Activated naive CD8-positive, alpha-beta T cell treated with anti-CD3 and anti-CD28 coated beads, Interleukin-2, amount 50 U/mL, for 24 hours (primary cell): Measurements from ENCODE around the gene UACA.
"Not testable (repeated sequence)": the region's sequence is repeated elsewhere in the genome, so short reads cannot be mapped to it uniquely, and the experiment has no call there.

ENCODE experiments used
- ATAC-seq: fragments of 150-1000 bp; cut with Tn5 transposase; one replicate; pipeline ENCODE4 v1.10.0; 2021
- DNase-seq: peaks from one replicate; pipeline ENCODE4 v3.0.0; 2021
- H3K27ac Mint-ChIP-seq: one replicate; pipeline ENCODE4 v1.8.0; 2021; ENCODE audit warnings: mild to moderate bottlenecking, mixed read lengths
- H3K27me3 Mint-ChIP-seq: one replicate; pipeline ENCODE4 v1.8.0; 2021; ENCODE audit warnings: mixed read lengths
- H3K36me3 Mint-ChIP-seq: one replicate; pipeline ENCODE4 v1.8.0; 2021; ENCODE audit warnings: low read depth, mixed read lengths
- H3K4me1 Mint-ChIP-seq: one replicate; pipeline ENCODE4 v1.8.0; 2021; ENCODE audit warnings: mixed read lengths
- H3K4me3 Mint-ChIP-seq: one replicate; pipeline ENCODE4 v1.8.0; 2021; ENCODE audit warnings: mild to moderate bottlenecking, moderate library complexity, mixed read lengths
- H3K9me3 Mint-ChIP-seq: one replicate; pipeline ENCODE4 v1.8.0; 2021; ENCODE audit warnings: mixed read lengths

UACA gene

DNA sequence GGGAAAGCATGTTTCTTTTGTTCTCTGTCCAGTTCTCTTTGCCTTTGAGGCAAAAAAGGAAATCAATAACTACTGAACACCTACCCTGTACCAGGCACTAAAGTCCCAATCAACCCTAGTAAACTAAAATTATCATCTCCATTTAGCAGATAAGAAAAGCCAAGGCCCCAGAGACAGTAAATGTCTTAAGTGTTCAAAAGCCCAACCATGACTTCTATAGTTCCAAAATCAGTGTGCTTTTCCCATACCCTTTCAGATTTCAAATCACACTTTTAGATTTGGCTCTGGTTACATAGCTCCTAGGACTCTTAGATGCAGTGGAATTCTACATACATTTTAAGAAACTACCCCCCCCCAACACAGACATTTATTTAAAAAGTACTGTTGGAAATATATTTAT lies 63.5 kb downstream of the UACA start:
- H3K9me3 Mint-ChIP-seq: no peaks in the 10 kb centered on the region
- no peaks in the 10 kb centered on the region for H3K36me3 Mint-ChIP-seq
- peaks cover 7% of the 10 kb centered on the region for H3K27me3 Mint-ChIP-seq
- H3K4me1 Mint-ChIP-seq: no peaks in the 10 kb centered on the region
- ATAC-seq: no peak
- no peak overlapping the region for H3K27ac Mint-ChIP-seq
- no peak for DNase-seq
- no peak overlapping the region for H3K4me3 Mint-ChIP-seq

DNA sequence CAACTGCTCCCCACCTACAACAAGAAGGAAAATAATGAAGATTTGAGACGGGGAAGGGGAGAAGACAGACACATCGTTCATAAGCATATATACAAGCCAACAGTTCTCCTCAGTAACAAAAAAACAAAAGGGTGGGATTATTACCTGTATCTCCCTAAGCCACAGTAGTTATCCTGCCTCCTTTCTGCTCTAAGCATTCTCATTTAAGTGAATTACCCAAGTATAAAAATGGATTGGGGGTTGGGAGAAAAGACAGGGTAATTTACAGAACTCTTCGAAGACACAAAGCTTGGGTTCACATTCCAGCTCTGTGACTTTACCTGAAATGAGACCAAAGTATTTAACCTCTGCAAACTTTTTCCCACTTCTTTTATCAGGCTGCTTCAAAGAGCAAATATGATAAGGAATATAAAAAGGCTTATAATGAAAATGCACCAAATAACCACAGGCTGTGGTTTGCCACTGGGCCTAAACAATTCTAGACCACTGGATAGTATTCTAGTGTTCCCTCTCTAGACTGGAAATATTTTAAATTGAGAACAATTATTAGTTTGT lies 64.4 kb downstream of the UACA start:
- no peak overlapping the region for H3K27ac Mint-ChIP-seq

DNA sequence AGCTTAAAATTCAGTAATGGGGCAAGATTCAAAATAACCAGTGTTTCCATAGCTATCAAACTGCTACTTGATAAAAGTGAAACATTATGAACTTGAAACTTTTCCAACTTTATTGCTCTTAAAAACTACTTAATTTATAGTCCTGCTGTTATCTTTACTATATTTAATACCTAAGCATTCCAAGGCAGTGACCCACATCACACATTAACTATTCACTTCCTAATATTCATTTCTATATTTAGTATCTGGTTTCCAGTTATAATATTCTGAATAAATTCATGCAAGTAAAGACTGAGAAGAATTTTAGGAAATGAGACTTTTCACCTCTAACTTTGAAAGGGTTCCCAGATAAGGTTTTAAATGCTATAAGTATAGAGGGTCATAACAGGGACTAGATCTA lies 64.9 kb downstream of the UACA start:
- ATAC-seq (no peak), DNase-seq (no peak)
- no peak overlapping the region for H3K27ac Mint-ChIP-seq
- no peak overlapping the region for H3K4me3 Mint-ChIP-seq
- no peaks in the 10 kb centered on the region for H3K36me3 Mint-ChIP-seq
- H3K4me1 Mint-ChIP-seq: no peaks in the 10 kb centered on the region
- no peaks in the 10 kb centered on the region for H3K9me3 Mint-ChIP-seq
- H3K27me3 Mint-ChIP-seq: peaks cover 5% of the 10 kb centered on the region

More for the DNA sequence above, 64.4 kb downstream of the UACA start:
- Mint-ChIP-seq H3K4me1 (no peaks in the 10 kb centered on the region), H3K36me3 (no peaks in the 10 kb centered on the region), H3K4me3 (no peak overlapping the region), H3K9me3 (no peaks in the 10 kb centered on the region), H3K27me3 (peaks cover 7% of the 10 kb centered on the region)
- ATAC-seq: no peak
- DNase-seq: no peak

DNA sequence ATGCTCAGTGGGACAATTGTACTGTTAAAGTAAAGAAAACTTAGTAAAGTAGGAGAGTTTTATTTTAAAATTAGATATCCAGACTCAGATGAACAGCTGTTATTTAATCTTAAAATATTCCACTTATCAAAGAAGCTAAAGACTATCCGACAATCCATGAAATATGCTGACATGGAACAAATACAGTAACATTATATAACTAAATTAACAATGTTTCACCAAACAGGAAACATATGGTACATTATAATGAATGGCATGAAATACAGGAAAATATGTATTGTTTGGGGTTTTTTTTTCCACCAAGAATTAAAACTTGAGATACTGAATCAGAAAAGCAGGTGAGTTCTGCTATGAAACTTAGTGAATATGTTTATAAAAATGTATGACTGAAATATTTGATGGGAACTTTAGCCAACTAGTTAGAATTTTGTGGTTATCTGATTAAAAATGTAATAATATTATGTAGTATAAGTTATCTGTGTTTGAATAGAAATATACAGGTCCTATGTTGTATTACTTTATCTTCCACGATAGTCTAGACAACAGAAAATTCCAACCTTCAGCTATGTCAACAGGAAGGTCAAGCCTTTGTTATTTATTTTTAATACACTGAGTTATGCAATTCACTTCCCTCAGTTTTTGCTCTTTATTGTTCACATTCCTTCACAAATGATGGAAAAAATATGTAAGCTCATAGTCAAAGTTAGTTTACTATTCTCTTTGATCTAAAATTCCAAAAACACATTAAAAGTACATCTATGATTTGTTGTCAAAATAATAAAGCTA lies 72.7 kb downstream of the UACA start:
- no peaks in the 10 kb centered on the region for H3K27me3 Mint-ChIP-seq
- no peak for ATAC-seq
- H3K27ac Mint-ChIP-seq: no peak overlapping the region
- H3K36me3 Mint-ChIP-seq: no peaks in the 10 kb centered on the region
- no peaks in the 10 kb centered on the region for H3K9me3 Mint-ChIP-seq
- no peak overlapping the region for H3K4me3 Mint-ChIP-seq
- H3K4me1 Mint-ChIP-seq: no peaks in the 10 kb centered on the region
- DNase-seq: no peak

DNA sequence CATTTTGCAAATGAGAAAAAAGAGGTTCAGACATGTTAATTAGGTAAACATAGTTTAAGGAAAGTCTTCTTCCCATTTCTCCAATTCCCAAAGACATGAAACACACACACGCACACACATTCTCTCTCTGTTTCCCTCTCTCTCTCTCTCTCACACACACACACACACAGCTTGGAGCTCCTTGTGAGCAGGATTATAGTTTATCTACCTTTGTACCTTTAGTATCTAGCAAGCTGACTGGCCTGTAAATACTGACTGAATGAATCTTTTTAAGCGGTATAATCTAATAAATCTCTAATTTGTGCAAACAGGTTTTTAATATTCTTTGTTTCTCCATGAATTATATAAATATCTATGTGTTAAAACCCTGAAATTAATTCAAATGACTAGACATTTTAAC lies 73.3 kb downstream of the UACA start:
- no peak overlapping the region for H3K27ac Mint-ChIP-seq
- ATAC-seq: no peak
- no peak for DNase-seq
- H3K4me1 Mint-ChIP-seq: no peaks in the 10 kb centered on the region
- H3K36me3 Mint-ChIP-seq: no peaks in the 10 kb centered on the region
- H3K9me3 Mint-ChIP-seq: no peaks in the 10 kb centered on the region
- no peaks in the 10 kb centered on the region for H3K27me3 Mint-ChIP-seq
- H3K4me3 Mint-ChIP-seq: no peak overlapping the region

DNA sequence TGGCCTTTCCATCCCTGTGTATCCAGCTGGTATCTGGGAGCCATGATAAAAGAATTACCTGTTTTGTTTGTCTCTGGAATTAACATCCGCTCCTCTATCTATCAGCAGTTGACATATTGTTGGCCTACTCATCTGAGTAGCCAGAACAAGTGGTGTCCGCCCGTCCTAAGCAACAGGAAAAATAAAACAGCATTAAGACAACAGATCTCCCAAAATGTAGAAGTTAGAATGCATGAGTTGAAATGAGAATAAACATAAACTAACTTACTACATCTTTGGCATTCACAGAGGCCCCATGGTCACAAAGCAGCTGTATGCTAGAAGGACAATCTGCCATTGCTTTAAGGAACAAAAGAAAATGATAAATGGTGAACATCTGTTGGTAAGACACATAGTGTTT lies 75.9 kb downstream of the UACA start:
- DNase-seq (no peak), ATAC-seq (no peak)
- Mint-ChIP-seq H3K27me3 (peaks cover 3% of the 10 kb centered on the region), H3K4me3 (no peak overlapping the region), H3K9me3 (no peaks in the 10 kb centered on the region), H3K4me1 (no peaks in the 10 kb centered on the region), H3K36me3 (no peaks in the 10 kb centered on the region), H3K27ac (no peak overlapping the region)

DNA sequence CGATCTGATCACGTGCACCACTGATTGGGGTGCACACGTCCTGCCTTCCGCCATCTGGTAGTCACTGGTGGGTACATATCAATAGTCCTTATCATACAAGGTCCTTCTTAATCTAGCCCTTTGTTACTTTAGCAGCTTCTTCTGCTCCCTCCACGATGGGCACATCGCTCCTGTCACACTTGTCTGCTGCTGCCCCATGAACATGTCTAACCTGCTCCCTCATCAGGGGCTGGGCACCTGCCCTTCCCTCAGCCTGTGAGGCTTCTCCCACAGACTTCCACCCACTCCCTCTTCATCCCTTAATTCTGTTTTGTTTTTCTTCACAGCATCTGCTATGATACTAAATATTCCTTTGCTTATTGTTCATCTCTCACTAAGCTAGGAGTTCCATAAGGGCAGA lies 82.5 kb downstream of the UACA start:
- Mint-ChIP-seq H3K4me1 (peaks cover 3% of the 10 kb centered on the region), H3K9me3 (no peaks in the 10 kb centered on the region), H3K4me3 (no peak overlapping the region), H3K27ac (no peak overlapping the region), H3K36me3 (no peaks in the 10 kb centered on the region), H3K27me3 (peaks cover 13% of the 10 kb centered on the region)
- DNase-seq (no peak), ATAC-seq (no peak)

DNA sequence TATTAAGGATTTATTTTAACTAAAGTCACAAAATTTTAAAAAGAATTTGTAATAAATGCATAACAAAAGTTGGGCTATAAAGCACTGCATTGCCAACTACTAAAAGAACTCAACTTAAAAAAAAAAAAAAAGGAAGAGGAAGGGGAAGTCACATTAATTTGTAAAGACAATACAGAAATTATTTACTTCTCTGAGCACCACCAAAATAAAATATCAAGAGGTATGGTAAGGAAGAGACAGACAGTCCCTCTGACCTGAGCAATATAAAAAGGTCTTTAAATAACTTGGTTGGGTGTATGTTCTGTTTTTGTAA lies 83.5 kb downstream of the UACA start:
- Mint-ChIP-seq H3K27me3 (peaks cover 11% of the 10 kb centered on the region), H3K27ac (no peak overlapping the region)

DNA sequence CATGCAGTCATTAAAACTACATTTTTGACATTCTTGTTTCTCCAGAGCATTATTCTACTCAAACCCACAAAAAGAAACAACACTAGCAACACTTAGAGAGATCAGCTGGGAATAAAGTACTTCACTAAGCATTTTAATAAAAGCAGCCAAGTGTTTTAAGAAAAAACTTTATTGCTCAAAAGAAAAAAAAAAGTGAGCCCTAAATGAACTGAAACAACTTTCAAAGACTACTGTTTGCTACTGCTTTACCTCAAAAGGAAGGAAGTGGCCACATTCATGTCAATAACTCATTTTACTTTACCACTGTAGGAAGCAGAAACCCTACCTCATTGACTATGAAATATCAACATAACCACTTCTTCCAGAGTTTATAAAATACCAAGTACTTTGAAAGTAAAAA lies 91.3 kb downstream of the UACA start:
- no peaks in the 10 kb centered on the region for H3K9me3 Mint-ChIP-seq
- H3K4me3 Mint-ChIP-seq: no peak overlapping the region
- peaks cover 4% of the 10 kb centered on the region for H3K27me3 Mint-ChIP-seq
- peaks cover 13% of the 10 kb centered on the region for H3K4me1 Mint-ChIP-seq
- no peak overlapping the region for H3K27ac Mint-ChIP-seq
- no peak for DNase-seq
- H3K36me3 Mint-ChIP-seq: no peaks in the 10 kb centered on the region
- no peak for ATAC-seq

More for the DNA sequence above, 83.5 kb downstream of the UACA start:
- H3K4me3 Mint-ChIP-seq: no peak overlapping the region
- DNase-seq: no peak
- peaks cover 3% of the 10 kb centered on the region for H3K4me1 Mint-ChIP-seq
- H3K36me3 Mint-ChIP-seq: no peaks in the 10 kb centered on the region
- H3K9me3 Mint-ChIP-seq: no peaks in the 10 kb centered on the region
- ATAC-seq: no peak

DNA sequence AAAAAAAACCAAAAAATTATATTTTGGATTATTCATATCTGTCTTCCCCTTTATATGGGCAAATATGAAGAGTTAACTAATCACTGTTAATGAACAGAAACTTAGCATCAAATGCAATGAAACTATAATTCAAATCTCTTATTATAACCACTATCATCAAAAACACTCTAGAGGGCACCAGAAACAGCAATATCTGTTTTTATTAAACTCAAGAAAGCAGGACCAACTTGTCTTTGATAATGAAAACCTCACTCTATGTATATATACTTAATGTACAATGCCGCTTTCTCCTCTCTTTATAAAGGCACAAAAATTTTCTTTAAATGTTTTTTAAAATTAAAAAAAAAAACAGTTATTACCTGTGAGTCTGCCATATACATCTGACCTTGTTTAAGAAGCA lies 92.7 kb downstream of the UACA start:
- no peak for DNase-seq

DNA sequence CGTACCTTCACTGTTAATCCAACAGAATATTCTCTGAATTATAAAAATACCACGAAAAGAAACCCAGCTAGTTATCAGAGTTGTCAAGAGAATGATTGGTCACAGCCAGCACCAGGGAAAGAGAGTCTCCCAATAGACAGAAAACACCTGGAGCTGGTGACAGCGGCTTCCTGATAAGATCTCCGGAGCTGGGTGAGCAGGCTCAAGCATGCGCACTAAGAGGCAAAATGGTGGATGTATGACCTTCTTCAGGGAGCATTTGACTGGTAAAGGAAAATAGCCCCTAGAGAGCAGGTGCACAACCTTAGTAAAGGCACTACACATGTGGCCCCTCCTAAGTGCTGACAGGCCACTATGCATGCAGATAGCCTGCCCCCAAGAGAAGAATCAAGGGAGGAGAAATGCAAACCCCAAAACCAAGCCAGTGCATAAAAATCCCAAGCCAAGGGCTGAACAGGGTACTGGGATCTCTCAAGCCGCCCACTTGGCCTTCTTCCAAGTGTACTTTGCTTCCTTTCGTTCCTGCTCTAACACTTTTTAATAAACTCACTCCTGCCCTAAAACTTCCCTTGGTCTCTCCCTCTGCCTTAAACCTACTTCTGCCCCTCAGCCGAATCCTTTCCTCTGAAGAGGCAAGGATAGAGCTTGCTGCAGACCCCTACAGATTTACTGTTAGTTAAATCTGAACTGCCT lies 93.2 kb downstream of the UACA start:
- peaks cover 4% of the 10 kb centered on the region for H3K27me3 Mint-ChIP-seq
- H3K27ac Mint-ChIP-seq: no peak overlapping the region
- H3K4me1 Mint-ChIP-seq: peaks cover 13% of the 10 kb centered on the region
- H3K9me3 Mint-ChIP-seq: no peaks in the 10 kb centered on the region
- no peak for ATAC-seq
- DNase-seq: no peak
- no peak overlapping the region for H3K4me3 Mint-ChIP-seq
- no peaks in the 10 kb centered on the region for H3K36me3 Mint-ChIP-seq

More for the DNA sequence above, 92.7 kb downstream of the UACA start:
- H3K9me3 Mint-ChIP-seq: no peaks in the 10 kb centered on the region
- ATAC-seq: no peak
- peaks cover 4% of the 10 kb centered on the region for H3K27me3 Mint-ChIP-seq
- peaks cover 13% of the 10 kb centered on the region for H3K4me1 Mint-ChIP-seq
- no peak overlapping the region for H3K4me3 Mint-ChIP-seq
- no peaks in the 10 kb centered on the region for H3K36me3 Mint-ChIP-seq
- no peak overlapping the region for H3K27ac Mint-ChIP-seq

DNA sequence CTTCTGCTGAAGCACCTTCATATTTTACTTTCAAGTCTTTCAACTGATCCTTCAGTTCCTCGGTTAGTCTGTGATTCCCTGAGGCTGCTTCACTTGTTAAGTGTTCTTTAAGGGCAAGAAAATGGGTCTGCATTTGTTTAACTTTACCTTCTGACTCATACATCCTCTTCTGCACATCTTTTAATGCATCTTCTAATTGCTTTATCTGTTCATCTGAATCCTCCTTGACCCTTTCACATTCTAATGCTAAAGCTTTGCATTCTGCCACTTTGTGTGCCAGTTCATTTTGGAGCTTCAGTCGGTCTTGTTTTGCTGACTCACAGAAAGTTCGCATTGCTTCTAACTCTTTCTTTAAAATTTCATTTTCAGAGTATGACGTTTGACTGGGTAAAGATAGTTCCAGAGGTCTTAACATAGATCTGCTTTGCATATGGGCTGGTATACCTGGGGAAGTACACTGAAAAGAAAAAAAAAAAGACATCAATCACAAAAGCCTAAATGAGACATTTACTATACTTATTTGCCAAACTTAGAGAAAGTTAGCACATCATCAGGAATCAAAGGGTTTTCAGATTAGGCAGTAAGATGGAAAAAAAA lies 94.3 kb downstream of the UACA start:
- no peak overlapping the region for H3K4me3 Mint-ChIP-seq
- H3K27ac Mint-ChIP-seq: no peak overlapping the region
- ATAC-seq (no peak), DNase-seq (no peak)
- no peaks in the 10 kb centered on the region for H3K9me3 Mint-ChIP-seq
- peaks cover 13% of the 10 kb centered on the region for H3K4me1 Mint-ChIP-seq
- H3K27me3 Mint-ChIP-seq: peaks cover 4% of the 10 kb centered on the region
- H3K36me3 Mint-ChIP-seq: no peaks in the 10 kb centered on the region

DNA sequence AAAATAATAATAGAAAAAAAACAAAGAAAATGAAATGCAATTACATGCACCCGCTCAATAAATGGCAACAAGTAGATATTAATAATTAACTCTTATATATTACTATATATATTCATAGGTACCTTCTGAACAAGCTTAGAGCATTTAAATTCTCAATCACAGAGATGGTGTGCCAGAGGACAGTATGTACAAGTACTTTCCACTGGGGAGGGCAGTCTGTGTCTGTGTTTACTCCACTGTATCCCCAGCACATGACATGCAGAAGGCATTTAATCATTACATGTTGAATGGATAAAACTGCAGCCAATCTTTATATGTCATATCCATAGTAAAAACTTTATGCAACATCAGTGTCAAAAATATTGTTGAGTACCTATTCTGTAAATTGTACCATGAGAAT lies 97.8 kb downstream of the UACA start:
- Mint-ChIP-seq H3K9me3 (no peaks in the 10 kb centered on the region), H3K36me3 (no peaks in the 10 kb centered on the region), H3K27me3 (peaks cover 3% of the 10 kb centered on the region), H3K4me3 (no peak overlapping the region), H3K27ac (no peak overlapping the region), H3K4me1 (peaks cover 2% of the 10 kb centered on the region)
- ATAC-seq: no peak
- DNase-seq: no peak

DNA sequence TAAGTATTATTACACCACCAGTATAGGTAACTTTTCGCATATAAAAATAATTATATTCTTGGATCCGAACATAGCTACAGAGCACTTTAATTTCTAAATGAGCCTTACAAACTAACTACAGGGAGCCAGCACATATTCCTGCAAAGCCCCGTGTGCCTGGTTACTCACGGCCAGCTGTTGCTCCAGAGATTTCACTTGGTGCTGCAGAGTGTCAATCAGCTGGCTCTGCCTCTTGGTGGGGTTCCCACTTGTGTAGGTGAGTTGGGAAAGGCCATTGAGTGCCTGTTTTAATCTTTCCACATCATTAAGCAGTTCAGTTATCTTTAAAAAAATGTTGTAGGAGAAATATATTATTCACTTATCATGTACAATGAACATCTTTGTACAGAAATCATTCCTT lies 98.9 kb downstream of the UACA start:
- ATAC-seq (no peak), DNase-seq (no peak)
- Mint-ChIP-seq H3K27me3 (no peaks in the 10 kb centered on the region), H3K4me1 (peaks cover 2% of the 10 kb centered on the region), H3K9me3 (no peaks in the 10 kb centered on the region), H3K36me3 (no peaks in the 10 kb centered on the region), H3K27ac (no peak overlapping the region), H3K4me3 (no peak overlapping the region)

DNA sequence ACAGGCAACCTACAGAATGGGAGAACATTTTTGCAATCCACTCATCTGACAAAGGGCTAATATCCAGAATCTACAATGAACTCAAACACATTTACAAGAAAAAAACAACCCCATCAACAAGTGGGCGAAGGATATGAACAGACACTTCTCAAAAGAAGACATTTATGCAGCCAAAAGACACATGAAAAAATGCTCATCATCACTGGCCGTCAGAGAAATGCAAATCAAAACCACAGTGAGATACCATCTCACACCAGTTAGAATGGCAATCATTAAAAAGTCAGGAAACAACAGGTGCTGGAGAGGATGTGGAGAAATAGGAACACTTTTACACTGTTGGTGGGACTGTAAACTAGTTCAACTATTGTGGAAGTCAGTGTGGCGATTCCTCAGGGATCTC lies 100.3 kb downstream of the UACA start:
- not testable (repeated sequence) for H3K36me3 Mint-ChIP-seq, DNase-seq, H3K4me1 Mint-ChIP-seq, H3K9me3 Mint-ChIP-seq, H3K27ac Mint-ChIP-seq, ATAC-seq, H3K4me3 Mint-ChIP-seq, H3K27me3 Mint-ChIP-seq
